Astrocyte (in vitro differentiated cells and primary cell): ENCODE results near the gene IRS1. TPM values are rescaled to one million over a fixed set of nuclear protein-coding genes. Genes with fewer than 3 reads are reported as not detected.

ENCODE experiments used
- DNase-seq: peaks from one replicate; pipeline ENCODE4 v3.0.0-alpha.2; 2010; ENCODE audit warnings: low read depth
- FAIRE-seq: peaks from 2 replicates; lab custom pipeline; 2011; peaks lifted over from hg19 to GRCh38; lab: Jason Lieb, UNC
- H2AFZ ChIP-seq: 2 replicates; pipeline ENCODE4 v1.6.0; 2012; ENCODE audit warnings: low read depth, low read length, inconsistent platforms
- H3K27ac ChIP-seq: 2 replicates; pipeline ENCODE4 v1.5.1; 2011; ENCODE audit warnings: low read depth, low read length, inconsistent platforms
- H3K27me3 ChIP-seq: 2 replicates; pipeline ENCODE4 v1.6.0; 2011; ENCODE audit warnings: low read length, inconsistent platforms; ENCODE audit not compliant: insufficient read depth
- H3K36me3 ChIP-seq: 2 replicates; pipeline ENCODE4 v1.5.1; 2011; ENCODE audit warnings: low read length, inconsistent platforms; ENCODE audit not compliant: insufficient read depth
- H3K4me1 ChIP-seq: 2 replicates; pipeline ENCODE4 v1.5.1; 2011; ENCODE audit warnings: low read length, inconsistent platforms; ENCODE audit not compliant: insufficient read depth
- H3K4me2 ChIP-seq: 2 replicates; pipeline ENCODE4 v1.6.0; 2012; ENCODE audit warnings: low read length, inconsistent platforms
- H3K4me3 ChIP-seq: 2 replicates; pipeline ENCODE4 v1.5.1; 2011; ENCODE audit warnings: low read depth, mild to moderate bottlenecking, low read length, inconsistent platforms; ENCODE audit not compliant: insufficient read depth
- H3K79me2 ChIP-seq: 2 replicates; pipeline ENCODE4 v1.6.0; 2012; ENCODE audit warnings: mild to moderate bottlenecking, low read length, inconsistent platforms; ENCODE audit not compliant: insufficient read depth
- H3K9ac ChIP-seq: 2 replicates; pipeline ENCODE4 v1.6.0; 2012; ENCODE audit warnings: mild to moderate bottlenecking, low read length, inconsistent platforms
- H3K9me3 ChIP-seq: 2 replicates; pipeline ENCODE4 v1.5.1; 2012; ENCODE audit warnings: low read depth, mild to moderate bottlenecking, low read length, inconsistent platforms; ENCODE audit not compliant: insufficient read depth
- H4K20me1 ChIP-seq: 2 replicates; pipeline ENCODE4 v1.6.0; 2012; ENCODE audit warnings: low read length, inconsistent platforms; ENCODE audit not compliant: insufficient read depth
- H3K27ac Mint-ChIP-seq: one replicate; pipeline ENCODE4 v1.8.0; 2021; ENCODE audit warnings: mild to moderate bottlenecking, mixed read lengths; ENCODE audit not compliant: unreplicated experiment
- H3K27me3 Mint-ChIP-seq: one replicate; pipeline ENCODE4 v1.8.0; 2021; ENCODE audit warnings: low read depth, mixed read lengths; ENCODE audit not compliant: unreplicated experiment
- H3K36me3 Mint-ChIP-seq: one replicate; pipeline ENCODE4 v1.8.0; 2021; ENCODE audit warnings: low read depth, mixed read lengths; ENCODE audit not compliant: unreplicated experiment
- H3K4me1 Mint-ChIP-seq: one replicate; pipeline ENCODE4 v1.8.0; 2021; ENCODE audit warnings: low read depth, mixed read lengths; ENCODE audit not compliant: unreplicated experiment
- H3K4me3 Mint-ChIP-seq: one replicate; pipeline ENCODE4 v1.8.0; 2021; ENCODE audit warnings: mild to moderate bottlenecking, moderate library complexity, mixed read lengths; ENCODE audit not compliant: unreplicated experiment
- H3K9me3 Mint-ChIP-seq: one replicate; pipeline ENCODE4 v1.8.0; 2021; ENCODE audit warnings: mild to moderate bottlenecking, mixed read lengths; ENCODE audit not compliant: unreplicated experiment
- CTCF ChIP-seq: IDR thresholded peaks from 2 replicates; pipeline ENCODE4 v1.5.1; 2011; ENCODE audit warnings: low read depth, mild to moderate bottlenecking, inconsistent platforms, low read length, moderate library complexity; ENCODE audit not compliant: insufficient read depth
- EZH2 ChIP-seq: IDR thresholded peaks from 2 replicates; pipeline ENCODE4 v1.6.1; 2012; ENCODE audit warnings: mild to moderate bottlenecking, low read length, inconsistent platforms; ENCODE audit not compliant: insufficient read depth
- total RNA-seq: library from RNA; stranded (reverse); gene quantifications from 2 replicates; pipeline ENCODE4 v1.2.1, GENCODE V29; 2021

Gene IRS1
- total RNA-seq, 1 donor from 2014 or later: 45.0 TPM

DNA sequence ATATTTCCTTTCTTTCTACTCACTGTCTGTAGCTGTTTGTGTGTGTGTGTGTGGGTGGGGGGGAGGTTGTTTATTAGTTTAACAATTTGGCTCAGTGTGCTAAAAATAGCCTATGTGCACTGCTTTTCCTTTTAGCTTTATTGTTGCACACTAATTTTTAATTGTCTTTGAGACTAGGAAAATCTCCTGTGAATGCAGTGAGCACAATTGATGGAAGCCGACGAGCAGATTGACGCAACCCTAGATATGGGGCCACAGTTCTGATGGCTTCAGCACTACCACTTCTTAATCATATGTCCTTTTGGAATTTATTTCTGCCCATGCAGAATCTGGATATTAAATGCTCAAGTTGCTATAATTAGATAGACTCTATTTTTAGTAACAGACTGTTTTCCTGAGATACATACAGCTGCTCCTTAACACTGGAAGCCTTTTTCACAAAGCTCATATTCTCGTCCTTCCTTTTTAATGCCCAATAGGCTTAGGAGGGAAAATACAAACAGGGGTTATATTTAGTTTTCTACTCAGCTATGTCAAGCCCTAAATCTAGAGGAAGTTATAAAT, 109.1 kb downstream of the IRS1 start:
- H3K4me3 ChIP-seq: no peak overlapping the region
- no peak overlapping the region for H2AFZ ChIP-seq
- FAIRE-seq: no peak
- H3K4me2 ChIP-seq: peak overlapping the region; percentile 51
- DNase-seq: no peak
- H3K27ac Mint-ChIP-seq: peak overlapping the region; percentile 24
- no peaks in the 10 kb centered on the region for H3K79me2 ChIP-seq
- H3K4me1 ChIP-seq: peaks cover 8% of the 10 kb centered on the region
- H3K27me3 Mint-ChIP-seq: no peaks in the 10 kb centered on the region
- peaks cover 6% of the 10 kb centered on the region for H3K9me3 Mint-ChIP-seq
- H3K27me3 ChIP-seq: no peaks in the 10 kb centered on the region
- no peaks in the 10 kb centered on the region for H3K9me3 ChIP-seq
- TF ChIP-seq CTCF (no peak), EZH2 (no peak)
- no peak overlapping the region for H3K4me3 Mint-ChIP-seq
- H3K4me1 Mint-ChIP-seq: peaks cover 36% of the 10 kb centered on the region
- H3K9ac ChIP-seq: no peak overlapping the region
- no peaks in the 10 kb centered on the region for H3K36me3 ChIP-seq
- H4K20me1 ChIP-seq: no peaks in the 10 kb centered on the region
- no peak overlapping the region for H3K27ac ChIP-seq
- no peaks in the 10 kb centered on the region for H3K36me3 Mint-ChIP-seq

DNA sequence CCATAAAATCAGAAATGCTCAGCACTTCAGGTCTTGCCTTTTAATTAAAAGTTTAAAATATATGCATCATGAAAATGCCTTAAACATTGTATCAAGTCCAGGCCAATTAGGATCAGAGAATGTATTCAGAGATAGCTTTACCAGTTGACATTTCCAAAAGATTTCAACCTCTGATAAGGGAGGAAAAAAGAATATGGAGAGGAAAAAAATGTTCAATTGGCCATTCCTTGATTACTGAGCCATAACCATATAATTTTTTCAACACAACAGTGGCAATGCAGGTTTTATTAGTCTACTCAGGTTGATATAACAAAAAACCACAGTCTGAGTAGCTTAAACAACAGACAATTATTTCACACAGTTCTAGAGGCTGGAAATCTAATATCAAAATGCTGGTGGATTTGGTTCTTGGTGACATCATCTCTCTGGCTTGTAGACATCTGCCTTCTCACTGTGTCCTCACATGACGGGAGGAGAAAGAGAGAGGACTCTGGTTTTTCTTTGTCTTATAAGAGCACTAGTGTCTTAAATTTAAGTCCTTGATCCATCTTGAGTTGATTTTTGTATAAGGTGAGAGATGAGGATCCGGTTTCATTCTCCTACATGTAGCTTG, 111.9 kb downstream of the IRS1 start:
- TF ChIP-seq CTCF (no peak), EZH2 (no peak)
- FAIRE-seq: no peak

GRCh38 chr2:226684563-226684959, 115.1 kb downstream of the IRS1 start:
- Mint-ChIP-seq H3K9me3 (peaks cover 8% of the 10 kb centered on the region), H3K27me3 (peaks cover 3% of the 10 kb centered on the region), H3K27ac (no peak overlapping the region), H3K4me1 (peaks cover 19% of the 10 kb centered on the region), H3K36me3 (no peaks in the 10 kb centered on the region), H3K4me3 (no peak overlapping the region)
- Histone ChIP-seq H3K9ac (no peak overlapping the region), H3K36me3 (no peaks in the 10 kb centered on the region), H3K79me2 (no peaks in the 10 kb centered on the region), H3K4me2 (no peak overlapping the region), H3K9me3 (no peaks in the 10 kb centered on the region), H3K4me3 (no peak overlapping the region), H3K27ac (no peak overlapping the region), H3K27me3 (no peaks in the 10 kb centered on the region), H3K4me1 (no peaks in the 10 kb centered on the region), H2AFZ (no peak overlapping the region), H4K20me1 (no peaks in the 10 kb centered on the region)
- TF ChIP-seq EZH2 (no peak), CTCF (no peak)
- no peak for FAIRE-seq
- no peak for DNase-seq

More for the DNA sequence above, 111.9 kb downstream of the IRS1 start:
- no peaks in the 10 kb centered on the region for H3K36me3 Mint-ChIP-seq
- H3K27ac Mint-ChIP-seq: peak overlapping the region; percentile 79
- Histone ChIP-seq H3K4me2 (no peak overlapping the region), H3K9ac (no peak overlapping the region), H2AFZ (no peak overlapping the region), H3K9me3 (no peaks in the 10 kb centered on the region), H3K4me3 (no peak overlapping the region), H3K79me2 (no peaks in the 10 kb centered on the region), H3K27ac (no peak overlapping the region), H3K27me3 (no peaks in the 10 kb centered on the region), H4K20me1 (no peaks in the 10 kb centered on the region), H3K36me3 (no peaks in the 10 kb centered on the region), H3K4me1 (peaks cover 8% of the 10 kb centered on the region)
- peak; percentile 7 for DNase-seq
- peaks cover 6% of the 10 kb centered on the region for H3K9me3 Mint-ChIP-seq
- no peak overlapping the region for H3K4me3 Mint-ChIP-seq
- H3K27me3 Mint-ChIP-seq: no peaks in the 10 kb centered on the region
- peaks cover 33% of the 10 kb centered on the region for H3K4me1 Mint-ChIP-seq
